Suprapubic skin (tissue), 4 donors: ENCODE data around the gene TMEM174. TPM values are rescaled to one million over a fixed set of nuclear protein-coding genes. Genes with fewer than 3 reads are reported as not detected.

Experiments used
- DNase-seq, 2 donors: peaks; one replicate each; pipeline ENCODE4 v3.0.0-alpha.2; 2019; ENCODE audit warnings: low spot score in 2 of 2
- H3K27ac ChIP-seq: fragments of 200-600 bp; sonication (generic); one replicate; pipeline ENCODE4 v1.5.1; 2019
- H3K27me3 ChIP-seq: fragments of 200-600 bp; sonication (generic); one replicate; pipeline ENCODE4 v1.5.1; 2019
- H3K36me3 ChIP-seq: fragments of 200-600 bp; sonication (generic); one replicate; pipeline ENCODE4 v1.5.1; 2019
- H3K4me1 ChIP-seq: fragments of 200-600 bp; sonication (generic); one replicate; pipeline ENCODE4 v1.5.1; 2019
- H3K4me3 ChIP-seq: fragments of 200-600 bp; sonication (generic); one replicate; pipeline ENCODE4 v1.5.1; 2019; ENCODE audit warnings: mild to moderate bottlenecking
- H3K9me3 ChIP-seq: fragments of 200-600 bp; sonication (generic); one replicate; pipeline ENCODE4 v1.5.1; 2019
- EP300 ChIP-seq: sonication (generic); formaldehyde crosslinking; IDR thresholded peaks from one replicate; pipeline ENCODE4 v1.6.1; 2017; ENCODE audit warnings: antibody characterized with exemption
- POLR2A ChIP-seq, 2 donors: fragments of 450-650 bp; IDR thresholded peaks; one replicate each; pipeline ENCODE4 v1.6.1; 2017; ENCODE audit warnings: antibody characterized with exemption in 2 of 2, mild to moderate bottlenecking in 2 of 2, moderate library complexity in 2 of 2
- POLR2AphosphoS5 ChIP-seq, 3 donors: sonication (generic); formaldehyde crosslinking; IDR thresholded peaks; one replicate each; pipeline ENCODE4 v1.6.1; 2017; ENCODE audit warnings: antibody characterized with exemption in 3 of 3
- WGBS: methylation state at CpG from one replicate; pipeline ENCODE4 v1.1.5; 2018; 5-methylcytosine and 5-hydroxymethylcytosine counted together
- total RNA-seq, 4 donors: library from RNA; depleted of rRNA; stranded (reverse); fragments of >200 nt; gene quantifications; one replicate each; pipeline ENCODE4 v1.1.0, GENCODE V29; 2016
- TF ChIP-seq, protein P1 (sequence below), 2 donors: fragments of 200-600 bp in 1 of 2; fragments of 450-650 bp in 1 of 2; sonication (generic) in 1 of 2; IDR thresholded peaks; one replicate each; pipeline ENCODE4 v1.5.1; 2016 to 2019; ENCODE audit warnings: antibody characterized with exemption in 2 of 2, mild to moderate bottlenecking in 1 of 2, moderate library complexity in 1 of 2

TMEM174 gene, protein sequence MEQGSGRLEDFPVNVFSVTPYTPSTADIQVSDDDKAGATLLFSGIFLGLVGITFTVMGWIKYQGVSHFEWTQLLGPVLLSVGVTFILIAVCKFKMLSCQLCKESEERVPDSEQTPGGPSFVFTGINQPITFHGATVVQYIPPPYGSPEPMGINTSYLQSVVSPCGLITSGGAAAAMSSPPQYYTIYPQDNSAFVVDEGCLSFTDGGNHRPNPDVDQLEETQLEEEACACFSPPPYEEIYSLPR
- total RNA-seq: not detected

DNA sequence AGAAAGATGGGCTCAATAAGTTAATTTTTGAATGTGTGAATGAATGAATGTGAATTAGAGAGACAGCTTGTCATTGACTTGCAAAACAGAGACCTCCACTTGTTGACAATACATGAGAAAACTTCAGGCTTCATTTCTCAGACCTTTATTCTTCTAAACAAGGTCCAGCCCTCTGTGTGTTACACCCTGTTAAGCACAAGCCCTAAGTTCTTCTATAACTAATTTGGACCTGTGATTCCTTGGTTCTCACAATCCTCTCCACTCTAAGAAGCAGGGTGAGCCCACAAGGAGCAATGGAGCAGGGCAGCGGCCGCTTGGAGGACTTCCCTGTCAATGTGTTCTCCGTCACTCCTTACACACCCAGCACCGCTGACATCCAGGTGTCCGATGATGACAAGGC lies at the start of gene TMEM174:
Gene TMEM174, plus strand, starts transcription at position 243 of the 400 bp plus-strand sequence. Its CDS starts 51 bp downstream, at position 294.
- peaks cover 9% of the 10 kb centered on the region for H3K27me3 ChIP-seq
- no peak within 1 kb of the TSS for H3K4me3 ChIP-seq
- H3K4me1 ChIP-seq: no peaks in the 10 kb centered on the region
- H3K36me3 ChIP-seq: no peaks in the 10 kb centered on the region
- WGBS: 94% methylated on average over 5 of the region's 5 CpGs
- H3K9me3 ChIP-seq: no peaks in the 10 kb centered on the region
- DNase-seq: no peak
- no peak within 1 kb of the TSS for H3K27ac ChIP-seq
- TF ChIP-seq POLR2A (IDR thresholded peaks at IDR 0.05) (no peak), POLR2AphosphoS5 (IDR thresholded peaks at IDR 0.05) (no peak), EP300 (no peak)
- TF ChIP-seq, protein P1, sequence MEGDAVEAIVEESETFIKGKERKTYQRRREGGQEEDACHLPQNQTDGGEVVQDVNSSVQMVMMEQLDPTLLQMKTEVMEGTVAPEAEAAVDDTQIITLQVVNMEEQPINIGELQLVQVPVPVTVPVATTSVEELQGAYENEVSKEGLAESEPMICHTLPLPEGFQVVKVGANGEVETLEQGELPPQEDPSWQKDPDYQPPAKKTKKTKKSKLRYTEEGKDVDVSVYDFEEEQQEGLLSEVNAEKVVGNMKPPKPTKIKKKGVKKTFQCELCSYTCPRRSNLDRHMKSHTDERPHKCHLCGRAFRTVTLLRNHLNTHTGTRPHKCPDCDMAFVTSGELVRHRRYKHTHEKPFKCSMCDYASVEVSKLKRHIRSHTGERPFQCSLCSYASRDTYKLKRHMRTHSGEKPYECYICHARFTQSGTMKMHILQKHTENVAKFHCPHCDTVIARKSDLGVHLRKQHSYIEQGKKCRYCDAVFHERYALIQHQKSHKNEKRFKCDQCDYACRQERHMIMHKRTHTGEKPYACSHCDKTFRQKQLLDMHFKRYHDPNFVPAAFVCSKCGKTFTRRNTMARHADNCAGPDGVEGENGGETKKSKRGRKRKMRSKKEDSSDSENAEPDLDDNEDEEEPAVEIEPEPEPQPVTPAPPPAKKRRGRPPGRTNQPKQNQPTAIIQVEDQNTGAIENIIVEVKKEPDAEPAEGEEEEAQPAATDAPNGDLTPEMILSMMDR (IDR thresholded peaks at IDR 0.05): no peak

DNA sequence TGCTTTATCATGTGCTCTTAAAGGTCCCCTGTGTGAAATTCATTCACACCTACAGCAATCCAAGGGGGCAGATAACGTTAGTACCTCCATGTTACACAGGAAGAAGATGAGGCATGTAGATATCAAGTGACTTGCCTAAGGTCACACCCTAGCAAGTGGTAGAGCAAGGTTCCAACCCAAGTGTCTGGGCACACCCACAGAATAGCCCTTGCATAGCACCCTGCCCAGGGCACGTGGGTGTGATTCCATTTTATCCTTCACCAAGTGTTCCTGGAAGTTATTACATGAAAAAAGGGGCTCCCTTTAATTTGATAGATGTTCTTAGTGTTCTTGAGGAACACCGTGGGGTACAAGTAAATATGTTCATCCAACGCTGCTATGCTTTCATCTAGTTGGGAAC lies 47.7 kb upstream of the TMEM174 start:
- 72% methylated on average over 4 of the region's 4 CpGs for WGBS
- Histone ChIP-seq H3K27me3 (peaks cover 15% of the 10 kb centered on the region), H3K36me3 (no peaks in the 10 kb centered on the region), H3K4me3 (no peak overlapping the region), H3K4me1 (peaks cover 17% of the 10 kb centered on the region), H3K27ac (no peak overlapping the region), H3K9me3 (no peaks in the 10 kb centered on the region)
- TF ChIP-seq EP300: no peak
- no peak for TF ChIP-seq POLR2AphosphoS5 (IDR thresholded peaks at IDR 0.05)
- TF ChIP-seq, protein P1 (IDR thresholded peaks at IDR 0.05): no peak
- TF ChIP-seq POLR2A (IDR thresholded peaks at IDR 0.05): no peak
- DNase-seq: no peak

DNA sequence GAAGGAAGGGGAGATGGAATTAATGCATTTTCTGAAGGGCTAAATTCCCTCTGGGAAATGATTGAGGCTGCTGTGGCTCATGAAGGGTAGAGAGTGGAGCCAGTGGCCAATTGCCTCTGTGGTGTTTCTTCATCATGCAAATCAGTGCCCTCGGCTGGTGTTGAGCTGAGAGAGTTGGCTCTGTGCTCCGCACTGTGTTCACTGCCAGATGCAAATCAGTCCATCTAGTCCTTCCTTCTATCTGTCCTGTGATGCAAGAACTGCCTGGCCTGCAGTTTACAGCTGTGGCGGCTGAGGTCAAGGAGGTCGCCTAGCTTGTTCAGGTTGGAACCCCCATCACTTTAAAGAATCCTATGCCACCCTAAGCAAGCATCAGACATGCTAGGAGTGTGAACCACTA lies 46.6 kb upstream of the TMEM174 start:
- TF ChIP-seq EP300: no peak
- no peak for TF ChIP-seq POLR2AphosphoS5 (IDR thresholded peaks at IDR 0.05)
- TF ChIP-seq POLR2A (IDR thresholded peaks at IDR 0.05): no peak
- TF ChIP-seq, protein P1 (IDR thresholded peaks at IDR 0.05): no peak

DNA sequence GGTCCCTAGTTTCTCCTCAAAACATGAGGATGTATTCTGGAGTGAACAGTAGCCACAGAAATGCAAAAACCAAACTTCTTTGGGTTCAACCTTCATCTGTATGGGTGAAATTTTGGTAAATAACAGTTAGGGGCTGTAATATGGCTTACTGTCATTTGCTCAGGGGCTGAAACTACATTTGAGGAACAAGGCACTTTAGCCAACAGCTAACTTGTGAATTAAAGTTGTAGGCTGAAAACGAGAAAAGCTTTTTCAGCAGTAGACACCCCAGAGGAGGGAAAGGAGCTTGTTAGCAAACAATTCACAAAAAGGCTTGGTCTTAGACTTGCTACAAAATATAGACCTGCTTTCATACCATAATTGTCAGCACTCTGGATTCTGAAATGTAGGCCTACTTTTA lies 46.0 kb upstream of the TMEM174 start:
- Histone ChIP-seq H3K4me3 (no peak overlapping the region), H3K36me3 (no peaks in the 10 kb centered on the region), H3K9me3 (no peaks in the 10 kb centered on the region), H3K4me1 (peaks cover 8% of the 10 kb centered on the region), H3K27me3 (peaks cover 7% of the 10 kb centered on the region), H3K27ac (no peak overlapping the region)
- WGBS: 69% methylated on average over 1 of the region's 1 CpG
- no peak for DNase-seq
- TF ChIP-seq EP300 (no peak), POLR2AphosphoS5 (IDR thresholded peaks at IDR 0.05) (no peak), POLR2A (IDR thresholded peaks at IDR 0.05) (no peak)
- TF ChIP-seq, protein P1 (IDR thresholded peaks at IDR 0.05): no peak

More for the DNA sequence above, 46.6 kb upstream of the TMEM174 start:
- H3K4me3 ChIP-seq: no peak overlapping the region
- WGBS: 64% methylated on average over 4 of the region's 4 CpGs
- no peaks in the 10 kb centered on the region for H3K9me3 ChIP-seq
- peaks cover 8% of the 10 kb centered on the region for H3K4me1 ChIP-seq
- DNase-seq: no peak
- H3K27me3 ChIP-seq: peaks cover 7% of the 10 kb centered on the region
- H3K27ac ChIP-seq: no peak overlapping the region
- H3K36me3 ChIP-seq: no peaks in the 10 kb centered on the region

DNA sequence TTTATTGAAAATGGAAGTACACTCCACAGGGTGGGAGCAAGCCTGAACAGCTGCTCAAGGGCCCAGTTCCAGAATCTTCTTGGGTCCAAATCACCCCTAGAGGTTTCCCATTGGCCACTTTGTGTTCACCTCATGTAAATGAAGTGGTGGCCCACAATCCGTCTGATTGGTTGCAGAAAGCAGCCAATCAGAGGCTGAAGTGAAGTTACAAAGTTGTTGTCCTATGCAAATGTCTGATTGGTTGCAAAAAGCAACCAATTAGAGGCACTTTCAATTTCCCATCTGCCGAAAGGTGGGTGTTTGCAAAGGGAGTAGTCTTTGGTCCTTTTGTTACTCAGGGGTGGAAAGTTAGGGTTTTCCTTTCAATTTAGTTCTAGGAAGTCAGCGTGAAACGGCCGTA lies 43.9 kb upstream of the TMEM174 start:
- no peak overlapping the region for H3K27ac ChIP-seq
- 87% methylated on average over 5 of the region's 5 CpGs for WGBS
- DNase-seq: no peak

More for the DNA sequence above, 43.9 kb upstream of the TMEM174 start:
- H3K9me3 ChIP-seq: no peaks in the 10 kb centered on the region
- TF ChIP-seq, protein P1 (IDR thresholded peaks at IDR 0.05): no peak
- no peak for TF ChIP-seq EP300
- no peak for TF ChIP-seq POLR2AphosphoS5 (IDR thresholded peaks at IDR 0.05)
- no peak for TF ChIP-seq POLR2A (IDR thresholded peaks at IDR 0.05)
- H3K36me3 ChIP-seq: no peaks in the 10 kb centered on the region
- no peak overlapping the region for H3K4me3 ChIP-seq
- peaks cover 3% of the 10 kb centered on the region for H3K27me3 ChIP-seq
- peaks cover 8% of the 10 kb centered on the region for H3K4me1 ChIP-seq
